ENCODE results near the gene NUP62. TPM values are rescaled to one million over a fixed set of nuclear protein-coding genes. Genes with fewer than 3 reads are reported as not detected.
A peak's percentile ranks its signal among the peaks of the same experiment; 100 is the strongest.

NUP62 gene
- total and polyA plus RNA-seq, 2 of the 8 experiments (the other 6 are each of a cell fraction or from before 2014, with no cell fraction given): 50.0 to 107 TPM

GRCh38 chr19:49861107-49861506, 68.2 kb downstream of the NUP62 start (continued):
- peak; percentile 34 for TF ChIP-seq TAF7 (optimal IDR thresholded peaks at IDR 0.05; ENCODE audit: borderline replicate concordance, low read depth, low read length)
- TF ChIP-seq BACH1 (IDR thresholded peaks at IDR 0.05; ENCODE audit: low read length): no peak

All from H1 (cell line).